ENCODE measurements around the gene GJC1. TPM values are rescaled to one million over a fixed set of nuclear protein-coding genes. Genes with fewer than 3 reads are reported as not detected.

Gene GJC1
- total and polyA plus RNA-seq, 11 donors: 14.2 to 60.8 (median 24.9) TPM

DNA sequence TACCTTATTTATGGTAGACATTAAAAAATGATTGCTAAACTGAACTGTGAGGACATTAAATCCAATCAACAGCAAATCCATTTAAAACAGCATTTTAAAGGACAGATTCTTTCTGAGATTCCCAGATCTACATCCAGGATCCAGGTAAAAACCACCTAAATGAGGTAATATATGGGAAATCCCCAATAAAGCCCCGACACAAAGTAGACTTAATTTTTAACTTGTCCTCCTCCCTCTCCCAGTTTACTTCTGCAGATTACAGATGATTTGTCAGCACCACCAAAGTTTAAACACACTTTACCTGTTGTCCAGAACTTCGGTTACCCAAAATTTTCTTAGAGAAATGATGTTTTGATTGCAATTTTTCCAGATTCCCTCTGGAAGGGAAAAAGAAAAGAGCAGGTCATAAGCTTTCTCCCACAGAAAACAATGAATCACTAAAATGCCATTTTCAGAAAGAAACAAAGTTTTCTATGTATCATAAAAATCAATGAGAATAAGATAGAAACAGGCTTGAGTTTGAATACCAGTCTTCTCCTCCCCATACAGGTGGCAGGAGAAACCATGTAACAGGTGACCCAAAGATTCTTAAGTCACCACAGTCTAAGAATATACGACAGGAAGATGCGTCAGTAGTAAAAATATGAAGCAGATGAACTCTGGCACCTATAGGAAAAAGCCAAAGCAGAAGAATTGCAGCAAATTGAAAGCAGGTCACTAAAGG is 22.8 kb downstream of the GJC1 start:
- Histone ChIP-seq H3K4me1 (peaks cover under 1 to 41% (median 19%) of the 10 kb centered on the region in 12 donors), H3K9me3 (no peaks in the 10 kb centered on the region), H3K27me3 (no peaks in the 10 kb centered on the region), H3K36me3 (peaks cover 0 to 26% (median 13%) of the 10 kb centered on the region in 9 donors), H3K4me3 (no peak overlapping the region), H3K27ac (peak overlapping the region in 1 of 12 donors; percentile 83)
- intact Hi-C loops (cut with DNase I): loop anchor here in 1 of 10 donors (5.0 kb wide), 1 partner anchor 40 kb away; the partner anchor contains the start of gene HIGD1B
- ATAC-seq: no peak
- TF ChIP-seq, protein P1, sequence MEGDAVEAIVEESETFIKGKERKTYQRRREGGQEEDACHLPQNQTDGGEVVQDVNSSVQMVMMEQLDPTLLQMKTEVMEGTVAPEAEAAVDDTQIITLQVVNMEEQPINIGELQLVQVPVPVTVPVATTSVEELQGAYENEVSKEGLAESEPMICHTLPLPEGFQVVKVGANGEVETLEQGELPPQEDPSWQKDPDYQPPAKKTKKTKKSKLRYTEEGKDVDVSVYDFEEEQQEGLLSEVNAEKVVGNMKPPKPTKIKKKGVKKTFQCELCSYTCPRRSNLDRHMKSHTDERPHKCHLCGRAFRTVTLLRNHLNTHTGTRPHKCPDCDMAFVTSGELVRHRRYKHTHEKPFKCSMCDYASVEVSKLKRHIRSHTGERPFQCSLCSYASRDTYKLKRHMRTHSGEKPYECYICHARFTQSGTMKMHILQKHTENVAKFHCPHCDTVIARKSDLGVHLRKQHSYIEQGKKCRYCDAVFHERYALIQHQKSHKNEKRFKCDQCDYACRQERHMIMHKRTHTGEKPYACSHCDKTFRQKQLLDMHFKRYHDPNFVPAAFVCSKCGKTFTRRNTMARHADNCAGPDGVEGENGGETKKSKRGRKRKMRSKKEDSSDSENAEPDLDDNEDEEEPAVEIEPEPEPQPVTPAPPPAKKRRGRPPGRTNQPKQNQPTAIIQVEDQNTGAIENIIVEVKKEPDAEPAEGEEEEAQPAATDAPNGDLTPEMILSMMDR (IDR thresholded peaks at IDR 0.05): no peak
- TF ChIP-seq POLR2A (IDR thresholded peaks at IDR 0.05): no peak
- 84 to 90% (median 88%) methylated on average over 4 of the region's 4 CpGs for WGBS, 4 donors
- DNase-seq: no peak

DNA sequence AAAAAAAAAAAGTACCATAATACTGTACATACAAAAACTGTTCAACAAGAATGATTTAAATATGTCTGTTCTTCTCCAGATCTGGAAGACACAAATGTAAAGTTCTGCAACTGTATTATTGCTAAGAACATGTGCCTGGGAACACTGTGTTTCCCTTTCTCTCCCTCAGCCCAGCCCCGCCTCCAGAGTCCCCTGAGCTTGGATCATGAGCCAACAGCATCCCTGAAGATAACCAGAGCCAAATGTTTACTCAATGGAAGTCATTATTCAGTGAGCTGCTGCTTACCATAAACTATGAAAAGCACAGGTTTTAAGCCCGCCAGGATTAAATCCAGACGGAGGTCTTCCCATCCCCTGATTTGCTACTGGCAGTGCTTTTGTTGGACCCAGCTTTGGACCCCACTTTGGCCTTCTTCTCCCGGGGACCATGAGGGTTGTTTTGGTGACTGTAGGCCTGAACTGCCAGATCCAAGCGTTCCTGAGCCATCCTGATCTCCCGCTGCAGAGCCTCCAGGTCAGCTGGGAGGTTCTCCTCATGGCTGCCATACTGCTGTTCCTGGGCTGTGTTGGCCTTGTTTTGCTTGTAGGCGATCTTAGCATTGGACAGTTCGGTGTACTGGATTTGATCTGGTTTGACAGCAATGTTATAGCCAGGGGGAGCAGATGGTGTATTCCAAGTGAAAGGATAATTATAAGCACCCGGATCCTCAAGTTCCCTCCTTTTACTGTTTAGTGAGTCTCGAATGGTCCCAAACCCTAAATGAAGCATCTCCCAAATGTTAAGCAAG is 25.6 kb downstream of the GJC1 start:
- Histone ChIP-seq H3K4me3 (no peak overlapping the region), H3K4me1 (peaks cover 0 to 41% (median 18%) of the 10 kb centered on the region in 12 donors), H3K27ac (peak overlapping the region; percentile 1 to 88 (median 74)), H3K36me3 (peaks cover 0 to 32% (median 13%) of the 10 kb centered on the region in 9 donors), H3K9me3 (no peaks in the 10 kb centered on the region), H3K27me3 (no peaks in the 10 kb centered on the region)
- 68 to 78% (median 72%) methylated on average over 10 of the region's 10 CpGs for WGBS, 4 donors
- peak; percentile 76 to 90 (median 88) for ATAC-seq
- intact Hi-C loops (cut with DNase I): loop anchor here in 2 of 10 donors (1.0 to 5.0 kb wide), 2 partner anchors 20 to 43 kb away; partner anchors contain the start of gene HIGD1B (in 1 of the 2)
- TF ChIP-seq, protein P1 (IDR thresholded peaks at IDR 0.05): no peak
- TF ChIP-seq POLR2A (IDR thresholded peaks at IDR 0.05): no peak
- peak in 4 of 5 donors; percentile 49 to 74 (median 62) for DNase-seq

DNA sequence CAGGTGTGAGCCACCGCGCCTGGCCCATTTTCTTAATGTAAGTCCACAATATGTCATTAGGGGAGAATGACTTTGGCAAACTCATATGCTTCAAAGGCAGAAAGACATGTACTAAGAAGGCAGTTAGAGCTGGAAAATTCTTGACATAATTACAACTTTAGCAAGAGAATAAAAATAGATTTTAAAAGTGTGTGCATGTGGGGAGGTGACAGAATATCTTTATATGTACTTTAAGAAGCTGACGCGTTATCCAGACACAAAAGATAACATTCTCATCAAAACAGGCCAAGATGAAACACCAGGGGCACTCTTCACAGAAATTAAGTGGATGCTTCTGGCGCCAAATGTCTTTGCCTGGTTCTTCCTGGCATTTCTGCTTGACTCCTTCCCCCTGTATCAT is 28.2 kb downstream of the GJC1 start:
- no peaks in the 10 kb centered on the region for H3K9me3 ChIP-seq
- ATAC-seq (peak in 3 of 4 donors; percentile 14 to 54 (median 27)), DNase-seq (no peak)
- WGBS, 4 donors: 53 to 64% (median 57%) methylated on average over 5 of the region's 5 CpGs
- peak overlapping the region in 11 of 12 donors; percentile 5 to 88 (median 76) for H3K27ac ChIP-seq
- TF ChIP-seq, protein P1 (IDR thresholded peaks at IDR 0.05): no peak
- no peak for TF ChIP-seq POLR2A (IDR thresholded peaks at IDR 0.05)
- H3K36me3 ChIP-seq: peaks cover 0 to 32% (median 13%) of the 10 kb centered on the region in 9 donors
- H3K4me3 ChIP-seq: no peak overlapping the region
- intact Hi-C loops (cut with DNase I): no loop called here
- H3K4me1 ChIP-seq: peaks cover 0 to 62% (median 29%) of the 10 kb centered on the region in 12 donors
- no peaks in the 10 kb centered on the region for H3K27me3 ChIP-seq

DNA sequence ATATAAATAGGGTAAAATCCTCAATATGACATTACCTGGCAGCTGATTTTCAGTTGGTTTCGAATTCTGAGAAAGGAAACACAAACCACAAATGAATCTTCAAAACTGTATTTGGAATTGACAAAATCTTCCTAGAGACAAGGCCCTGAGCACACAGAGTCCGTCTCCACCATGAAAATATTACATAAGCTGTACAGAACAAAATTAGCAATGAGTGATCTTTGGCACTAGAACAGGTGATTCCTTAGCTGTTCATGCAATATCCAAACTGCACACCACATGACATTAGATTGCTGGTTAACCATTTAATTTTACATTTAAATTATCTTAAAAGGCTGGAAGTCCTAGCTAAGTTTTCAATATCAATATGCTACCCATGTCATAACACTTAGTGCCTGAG is 31.7 kb downstream of the GJC1 start:
- DNase-seq (no peak), ATAC-seq (peak; percentile 49 to 64 (median 53))
- Histone ChIP-seq H3K4me1 (peaks cover 5 to 78% (median 47%) of the 10 kb centered on the region in 12 donors), H3K27ac (peak overlapping the region; percentile 50 to 88 (median 82)), H3K4me3 (peak overlapping the region in 3 of 12 donors; percentile 1 to 8 (median 6)), H3K9me3 (no peaks in the 10 kb centered on the region), H3K36me3 (peaks cover 0 to 14% (median 0%) of the 10 kb centered on the region in 9 donors), H3K27me3 (no peaks in the 10 kb centered on the region)
- TF ChIP-seq, protein P1 (IDR thresholded peaks at IDR 0.05): no peak
- TF ChIP-seq POLR2A (IDR thresholded peaks at IDR 0.05): no peak
- intact Hi-C loops (cut with DNase I): no loop called here
- 56 to 72% (median 65%) methylated on average over 2 of the region's 2 CpGs for WGBS, 4 donors
